C4-2B (cell line): Measurements from ENCODE around the gene BAHCC1.

ENCODE experiments used
- CTCF ChIP-seq: fragments of 450-650 bp; conservative IDR thresholded peaks from 2 replicates; pipeline ENCODE4 v1.5.1; 2017; ENCODE audit warnings: mild to moderate bottlenecking
- ZFX ChIP-seq: fragments of 450-650 bp; IDR thresholded peaks from 2 replicates; pipeline ENCODE4 v1.6.1; 2017

GRCh38 chr17:81394921-81395599 lies at the start of gene BAHCC1:
- TF ChIP-seq CTCF (no peak), ZFX (no peak; the same call in 1 of the 2 replicates)
